ENCODE results near the gene CPOX. TPM values are rescaled to one million over a fixed set of nuclear protein-coding genes. Genes with fewer than 3 reads are reported as not detected.

Gene CPOX
- total RNA-seq, 2 experiments from 2014 or later: 7.0 to 10.5 TPM

GRCh38 chr3:98630416-98630815 lies 37.0 kb upstream of the CPOX start:
- Histone ChIP-seq H3K36me3 (ENCODE audit: insufficient read depth, low read length) (no peaks in the 10 kb centered on the region), H3K4me3 (ENCODE audit: low read length) (no peak overlapping the region), H3K9me3 (ENCODE audit: control insufficient read depth in 1 of 2, insufficient read depth in 1 of 2, low read length in 2 of 2) (no peaks in the 10 kb centered on the region), H3K27me3 (ENCODE audit: control insufficient read depth in 1 of 2, insufficient read depth in 2 of 2, low read length in 2 of 2) (no peaks in the 10 kb centered on the region), H3K4me1 (ENCODE audit: insufficient read depth, low read length) (no peaks in the 10 kb centered on the region), H3K27ac (ENCODE audit: low read depth in 1 of 2, low read length in 2 of 2) (no peak overlapping the region)
- DNase-seq: no peak
- TF ChIP-seq CTCF (IDR thresholded peaks at IDR 0.05): no peak
- Mint-ChIP-seq H3K27me3 (no peaks in the 10 kb centered on the region), H3K36me3 (ENCODE audit: low read depth) (no peaks in the 10 kb centered on the region), H3K4me3 (no peak overlapping the region), H3K9me3 (no peaks in the 10 kb centered on the region), H3K27ac (no peak overlapping the region), H3K4me1 (ENCODE audit: low read depth) (no peaks in the 10 kb centered on the region)
- ATAC-seq (ENCODE audit: poor library complexity): no peak
- ChIA-PET POLR2A (no interaction called here), CTCF (no interaction called here)
- intact Hi-C loops (cut with DNase I, micrococcal nuclease): no loop called here

GRCh38 chr3:98628317-98628716 lies 34.9 kb upstream of the CPOX start:
- ChIA-PET CTCF (no interaction called here), POLR2A (no interaction called here)
- H3K27me3 ChIP-seq (ENCODE audit: control insufficient read depth in 1 of 2, insufficient read depth in 2 of 2, low read length in 2 of 2): no peaks in the 10 kb centered on the region
- Mint-ChIP-seq H3K27me3 (no peaks in the 10 kb centered on the region), H3K9me3 (no peaks in the 10 kb centered on the region), H3K36me3 (ENCODE audit: low read depth) (no peaks in the 10 kb centered on the region), H3K4me3 (no peak overlapping the region), H3K4me1 (ENCODE audit: low read depth) (no peaks in the 10 kb centered on the region), H3K27ac (no peak overlapping the region)
- no peak for TF ChIP-seq CTCF (IDR thresholded peaks at IDR 0.05)
- H3K4me3 ChIP-seq (ENCODE audit: low read length): no peak overlapping the region
- ATAC-seq (ENCODE audit: poor library complexity) (no peak), DNase-seq (no peak)
- H3K27ac ChIP-seq (ENCODE audit: low read depth in 1 of 2, low read length in 2 of 2): no peak overlapping the region
- H3K4me1 ChIP-seq (ENCODE audit: insufficient read depth, low read length): no peaks in the 10 kb centered on the region
- intact Hi-C loops (cut with DNase I, micrococcal nuclease): no loop called here
- H3K36me3 ChIP-seq (ENCODE audit: insufficient read depth, low read length): no peaks in the 10 kb centered on the region
- no peaks in the 10 kb centered on the region for H3K9me3 ChIP-seq (ENCODE audit: control insufficient read depth in 1 of 2, insufficient read depth in 1 of 2, low read length in 2 of 2)

DNA sequence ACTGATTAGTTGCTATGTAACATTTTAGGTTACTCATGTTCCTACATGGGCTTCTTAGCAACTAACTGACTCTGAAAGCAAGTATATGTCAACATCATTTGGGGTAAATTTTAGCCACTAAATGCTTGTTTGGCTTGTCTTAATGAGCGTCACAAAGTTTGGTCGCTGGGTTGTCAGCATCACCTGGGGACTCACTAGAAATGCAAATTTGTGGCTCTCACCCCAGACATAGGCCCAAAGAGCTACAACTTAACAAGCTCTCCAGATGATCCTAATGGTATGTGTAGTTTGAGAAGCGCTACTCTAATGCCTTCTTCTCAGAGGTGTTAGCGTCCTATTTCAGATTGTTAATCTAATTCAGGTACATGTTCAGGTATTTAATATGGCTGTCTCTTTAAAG lies 32.7 kb upstream of the CPOX start:
- CTCF ChIA-PET: no interaction called here
- Mint-ChIP-seq H3K27me3 (no peaks in the 10 kb centered on the region), H3K9me3 (no peaks in the 10 kb centered on the region), H3K27ac (no peak overlapping the region), H3K36me3 (ENCODE audit: low read depth) (no peaks in the 10 kb centered on the region), H3K4me3 (no peak overlapping the region), H3K4me1 (ENCODE audit: low read depth) (no peaks in the 10 kb centered on the region)
- Histone ChIP-seq H3K9me3 (ENCODE audit: control insufficient read depth in 1 of 2, insufficient read depth in 1 of 2, low read length in 2 of 2) (no peaks in the 10 kb centered on the region), H3K4me1 (ENCODE audit: insufficient read depth, low read length) (no peaks in the 10 kb centered on the region), H3K27ac (ENCODE audit: low read depth in 1 of 2, low read length in 2 of 2) (no peak overlapping the region), H3K27me3 (ENCODE audit: control insufficient read depth in 1 of 2, insufficient read depth in 2 of 2, low read length in 2 of 2) (no peaks in the 10 kb centered on the region), H3K4me3 (ENCODE audit: low read length) (no peak overlapping the region), H3K36me3 (ENCODE audit: insufficient read depth, low read length) (no peaks in the 10 kb centered on the region)
- no peak for TF ChIP-seq CTCF (IDR thresholded peaks at IDR 0.05)
- DNase-seq: no peak
- POLR2A ChIA-PET: no interaction called here
- ATAC-seq (ENCODE audit: poor library complexity): no peak
- intact Hi-C loops (cut with DNase I, micrococcal nuclease): no loop called here

Data from CD4-positive, alpha-beta T cell (primary cell).